ENCODE measurements around the gene NAA50.

The NAA50 gene

DNA sequence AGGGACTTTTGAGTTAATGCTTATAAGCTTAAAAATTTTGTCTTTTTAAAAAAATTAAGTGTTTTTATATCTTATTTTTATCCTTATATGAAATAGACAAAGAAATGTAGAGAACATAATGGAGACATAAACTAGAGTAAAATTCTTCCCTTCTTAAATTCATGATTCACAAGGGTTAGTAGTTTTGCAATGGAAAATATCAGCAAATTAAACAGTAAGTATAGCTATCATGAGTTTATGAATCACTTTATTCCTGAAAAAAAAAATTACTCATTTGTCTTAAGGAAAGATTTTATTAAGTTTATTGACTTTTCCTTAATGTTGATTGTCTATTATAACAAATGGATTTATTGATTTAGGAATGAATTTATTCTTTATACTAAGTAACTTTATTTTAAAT is 5.1 kb upstream of the NAA50 start:
- Histone ChIP-seq H3K4me3 (ENCODE audit: low read depth, low read length, poor library complexity, severe bottlenecking) (no peak overlapping the region), H3K9ac (ENCODE audit: low read length) (no peak overlapping the region), H4K20me1 (ENCODE audit: insufficient read depth, low read length) (no peaks in the 10 kb centered on the region), H3F3A (ENCODE audit: insufficient read depth, low read length) (no peaks in the 10 kb centered on the region), H3K9me3 (ENCODE audit: low read length) (no peaks in the 10 kb centered on the region), H3K9me2 (ENCODE audit: low read depth, low read length) (no peaks in the 10 kb centered on the region), H2AFZ (ENCODE audit: low read length) (no peak overlapping the region), H3K4me2 (ENCODE audit: low read length) (no peak overlapping the region), H3K79me2 (ENCODE audit: insufficient read depth, low read length) (peaks cover 81% of the 10 kb centered on the region), H3K4me1 (ENCODE audit: insufficient read depth, low read length, severe bottlenecking) (peaks cover 35% of the 10 kb centered on the region), H3K36me3 (ENCODE audit: insufficient read depth, low read length) (peaks cover 10% of the 10 kb centered on the region), H3K27ac (ENCODE audit: low read depth, low read length, poor library complexity, severe bottlenecking) (no peak overlapping the region), H3K27me3 (ENCODE audit: insufficient read depth, low read length) (no peaks in the 10 kb centered on the region)
- TF ChIP-seq, protein P1, sequence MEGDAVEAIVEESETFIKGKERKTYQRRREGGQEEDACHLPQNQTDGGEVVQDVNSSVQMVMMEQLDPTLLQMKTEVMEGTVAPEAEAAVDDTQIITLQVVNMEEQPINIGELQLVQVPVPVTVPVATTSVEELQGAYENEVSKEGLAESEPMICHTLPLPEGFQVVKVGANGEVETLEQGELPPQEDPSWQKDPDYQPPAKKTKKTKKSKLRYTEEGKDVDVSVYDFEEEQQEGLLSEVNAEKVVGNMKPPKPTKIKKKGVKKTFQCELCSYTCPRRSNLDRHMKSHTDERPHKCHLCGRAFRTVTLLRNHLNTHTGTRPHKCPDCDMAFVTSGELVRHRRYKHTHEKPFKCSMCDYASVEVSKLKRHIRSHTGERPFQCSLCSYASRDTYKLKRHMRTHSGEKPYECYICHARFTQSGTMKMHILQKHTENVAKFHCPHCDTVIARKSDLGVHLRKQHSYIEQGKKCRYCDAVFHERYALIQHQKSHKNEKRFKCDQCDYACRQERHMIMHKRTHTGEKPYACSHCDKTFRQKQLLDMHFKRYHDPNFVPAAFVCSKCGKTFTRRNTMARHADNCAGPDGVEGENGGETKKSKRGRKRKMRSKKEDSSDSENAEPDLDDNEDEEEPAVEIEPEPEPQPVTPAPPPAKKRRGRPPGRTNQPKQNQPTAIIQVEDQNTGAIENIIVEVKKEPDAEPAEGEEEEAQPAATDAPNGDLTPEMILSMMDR (IDR thresholded peaks at IDR 0.05; ENCODE audit: low read length): no peak
- TF ChIP-seq EZH2 (IDR thresholded peaks at IDR 0.05; ENCODE audit: borderline replicate concordance, low read length): no peak

- Histone ChIP-seq H3K9ac (ENCODE audit: low read length) (peak overlapping the region; percentile 98), H3K4me2 (ENCODE audit: low read length) (peak overlapping the region; percentile 93), H4K20me1 (ENCODE audit: insufficient read depth, low read length) (no peaks in the 10 kb centered on the region), H3K9me3 (ENCODE audit: low read length) (no peaks in the 10 kb centered on the region), H3K27me3 (ENCODE audit: insufficient read depth, low read length) (no peaks in the 10 kb centered on the region), H2AFZ (ENCODE audit: low read length) (no peak overlapping the region), H3K9me2 (ENCODE audit: low read depth, low read length) (no peaks in the 10 kb centered on the region), H3K36me3 (ENCODE audit: insufficient read depth, low read length) (peaks cover 13% of the 10 kb centered on the region; the same call in 1 of the 2 replicates), H3K4me3 (ENCODE audit: low read depth, low read length, poor library complexity, severe bottlenecking) (peak overlapping the region; percentile 98), H3F3A (ENCODE audit: insufficient read depth, low read length) (no peaks in the 10 kb centered on the region), H3K27ac (ENCODE audit: low read depth, low read length, poor library complexity, severe bottlenecking) (peak overlapping the region; percentile 98), H3K79me2 (ENCODE audit: insufficient read depth, low read length) (peaks cover 86% of the 10 kb centered on the region), H3K4me1 (ENCODE audit: insufficient read depth, low read length, severe bottlenecking) (peaks cover 50% of the 10 kb centered on the region)
- TF ChIP-seq EZH2 (IDR thresholded peaks at IDR 0.05; ENCODE audit: borderline replicate concordance, low read length): no peak
Measured at GRCh38 chr3:113747283-113748046, 1.4 kb upstream of the NAA50 start.

DNA sequence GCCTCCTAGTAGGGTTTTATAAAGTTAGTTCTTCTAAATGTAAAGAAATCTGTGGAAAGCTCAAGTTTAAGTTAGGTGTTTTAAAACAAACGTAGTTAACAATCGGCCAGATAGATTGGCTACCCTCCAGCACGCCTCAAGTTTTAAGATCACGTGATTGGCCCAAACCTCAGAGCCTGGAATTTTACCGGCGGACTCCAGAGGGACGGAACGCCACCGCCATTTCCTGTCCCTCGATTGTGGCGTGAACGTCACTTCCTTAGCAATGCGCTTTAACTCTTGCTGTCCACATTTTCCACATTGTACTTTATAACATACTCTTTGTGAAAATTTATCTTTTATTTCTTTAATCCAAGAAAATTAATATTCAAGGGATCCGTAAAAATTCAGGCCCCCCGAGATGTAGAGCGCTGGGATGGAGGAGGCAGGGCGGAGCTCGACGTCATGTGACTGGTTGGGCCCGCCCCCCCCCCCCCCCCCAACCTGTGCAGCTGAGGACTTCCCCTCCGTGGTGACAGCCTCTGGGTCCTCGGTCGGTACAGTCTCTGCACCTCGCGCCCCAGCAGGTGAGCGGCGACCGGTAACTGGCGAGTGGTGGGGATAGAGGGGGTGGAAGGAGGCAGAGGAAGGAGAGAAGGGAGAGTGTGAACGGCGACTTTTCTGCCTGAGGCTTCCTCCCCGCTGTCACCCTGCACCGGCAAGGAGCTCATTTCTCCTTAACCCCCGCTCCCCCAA is 666 bp upstream of the NAA50 start, which contains the start of gene ATP6V1A:
Gene ATP6V1A, plus strand, starts transcription at position 488 of the 735 bp plus-strand sequence. CDS start 31,719 bp downstream, outside the sequence.
- Histone ChIP-seq H3K4me1 (ENCODE audit: insufficient read depth, low read length, severe bottlenecking) (peaks cover 57% of the 10 kb centered on the region), H3K4me2 (ENCODE audit: low read length) (peak within 1 kb of the TSS; percentile 93), H3K27ac (ENCODE audit: low read depth, low read length, poor library complexity, severe bottlenecking) (peak within 1 kb of the TSS; percentile 98), H3K36me3 (ENCODE audit: insufficient read depth, low read length) (peaks cover 13% of the 10 kb centered on the region; the same call in 1 of the 2 replicates), H4K20me1 (ENCODE audit: insufficient read depth, low read length) (no peaks in the 10 kb centered on the region), H3K79me2 (ENCODE audit: insufficient read depth, low read length) (peaks cover 86% of the 10 kb centered on the region), H3K27me3 (ENCODE audit: insufficient read depth, low read length) (no peaks in the 10 kb centered on the region), H3K9ac (ENCODE audit: low read length) (peak within 1 kb of the TSS; percentile 98), H3F3A (ENCODE audit: insufficient read depth, low read length) (no peaks in the 10 kb centered on the region), H2AFZ (ENCODE audit: low read length) (0 out of 2 replicates have a peak within 1 kb of the TSS, but pooled peaks have one; percentile 38), H3K4me3 (ENCODE audit: low read depth, low read length, poor library complexity, severe bottlenecking) (peak within 1 kb of the TSS; percentile 98), H3K9me2 (ENCODE audit: low read depth, low read length) (no peaks in the 10 kb centered on the region), H3K9me3 (ENCODE audit: low read length) (no peaks in the 10 kb centered on the region)
- TF ChIP-seq, protein P1 (IDR thresholded peaks at IDR 0.05; ENCODE audit: low read length): no peak
- no peak for TF ChIP-seq EZH2 (IDR thresholded peaks at IDR 0.05; ENCODE audit: borderline replicate concordance, low read length)
